Measurements from ENCODE around the gene NMNAT2. TPM values are rescaled to one million over a fixed set of nuclear protein-coding genes. Genes with fewer than 3 reads are reported as not detected.

The NMNAT2 gene
- total RNA-seq, 4 donors from 2014 or later, result 0.10 to 0.29 (median 0.26) TPM; not detected in 1

- in situ Hi-C loops (cut with MboI; ENCODE audit: low sequenced_read_pairs in 4 of 4) (loop anchor here in 2 of 4 donors (25.0 kb wide), 3 partner anchors 162 to 462 kb away; no protein-coding TSS in a partner anchor), intact Hi-C loops (cut with DNase I; ENCODE audit: low total_unique reads) (no loop called here)
- no peak for ATAC-seq
- Histone ChIP-seq H3K27me3 (no peaks in the 10 kb centered on the region), H3K4me3 (no peak overlapping the region), H3K9me3 (no peaks in the 10 kb centered on the region), H3K27ac (no peak overlapping the region), H3K36me3 (no peaks in the 10 kb centered on the region), H3K4me1 (no peaks in the 10 kb centered on the region)
- no peak for DNase-seq
- TF ChIP-seq CTCF (IDR thresholded peaks at IDR 0.05 in 4 of 5, conservative IDR thresholded peaks at IDR 0.05 in 1 of 5) (no peak), POLR2A (IDR thresholded peaks at IDR 0.05) (no peak)
These were observed 31.9 kb upstream of the NMNAT2 start for GRCh38 chr1:183450093-183450492.

GRCh38 chr1:183449223-183449770 lies 31.1 kb upstream of the NMNAT2 start:
- no peak for DNase-seq
- intact Hi-C loops (cut with DNase I; ENCODE audit: low total_unique reads) (no loop called here), in situ Hi-C loops (cut with MboI; ENCODE audit: low sequenced_read_pairs in 4 of 4) (no loop called here)
- H3K4me1 ChIP-seq, result no peaks in the 10 kb centered on the region
- ATAC-seq, result no peak
- H3K27ac ChIP-seq, result no peak overlapping the region
- TF ChIP-seq POLR2A (IDR thresholded peaks at IDR 0.05), result no peak
- no peak for TF ChIP-seq CTCF (IDR thresholded peaks at IDR 0.05 in 4 of 5, conservative IDR thresholded peaks at IDR 0.05 in 1 of 5)
- H3K4me3 ChIP-seq, result no peak overlapping the region
- no peaks in the 10 kb centered on the region for H3K36me3 ChIP-seq
- no peaks in the 10 kb centered on the region for H3K9me3 ChIP-seq
- H3K27me3 ChIP-seq, result no peaks in the 10 kb centered on the region

- in situ Hi-C loops (cut with MboI; ENCODE audit: low sequenced_read_pairs in 4 of 4), result no loop called here
- no peak overlapping the region for H3K4me3 ChIP-seq
- TF ChIP-seq CTCF (IDR thresholded peaks at IDR 0.05 in 4 of 5, conservative IDR thresholded peaks at IDR 0.05 in 1 of 5), result no peak
- no peak for TF ChIP-seq POLR2A (IDR thresholded peaks at IDR 0.05)
These were observed 26.1 kb upstream of the NMNAT2 start for GRCh38 chr1:183444243-183444642.

GRCh38 chr1:183443466-183443865 lies 25.3 kb upstream of the NMNAT2 start:
- no peaks in the 10 kb centered on the region for H3K9me3 ChIP-seq
- H3K36me3 ChIP-seq, result no peaks in the 10 kb centered on the region
- H3K4me3 ChIP-seq, result no peak overlapping the region
- ATAC-seq, result no peak
- intact Hi-C loops (cut with DNase I; ENCODE audit: low total_unique reads), result no loop called here
- no peak for TF ChIP-seq POLR2A (IDR thresholded peaks at IDR 0.05)
- TF ChIP-seq CTCF (IDR thresholded peaks at IDR 0.05 in 4 of 5, conservative IDR thresholded peaks at IDR 0.05 in 1 of 5), result no peak
- no peak overlapping the region for H3K27ac ChIP-seq
- no peaks in the 10 kb centered on the region for H3K4me1 ChIP-seq
- in situ Hi-C loops (cut with MboI; ENCODE audit: low sequenced_read_pairs in 4 of 4), result no loop called here
- H3K27me3 ChIP-seq, result no peaks in the 10 kb centered on the region
- no peak for DNase-seq

More at GRCh38 chr1:183444243-183444642, 26.1 kb upstream of the NMNAT2 start:
- no peak overlapping the region for H3K27ac ChIP-seq
- ATAC-seq, result no peak
- no peaks in the 10 kb centered on the region for H3K9me3 ChIP-seq
- H3K4me1 ChIP-seq, result no peaks in the 10 kb centered on the region
- intact Hi-C loops (cut with DNase I; ENCODE audit: low total_unique reads), result no loop called here
- DNase-seq, result no peak
- no peaks in the 10 kb centered on the region for H3K36me3 ChIP-seq
- no peaks in the 10 kb centered on the region for H3K27me3 ChIP-seq

GRCh38 chr1:183443011-183443410 lies 24.8 kb upstream of the NMNAT2 start:
- Histone ChIP-seq H3K4me1 (no peaks in the 10 kb centered on the region), H3K4me3 (no peak overlapping the region), H3K27me3 (no peaks in the 10 kb centered on the region), H3K9me3 (no peaks in the 10 kb centered on the region), H3K27ac (no peak overlapping the region), H3K36me3 (no peaks in the 10 kb centered on the region)
- in situ Hi-C loops (cut with MboI; ENCODE audit: low sequenced_read_pairs in 4 of 4) (no loop called here), intact Hi-C loops (cut with DNase I; ENCODE audit: low total_unique reads) (no loop called here)
- DNase-seq, result no peak
- ATAC-seq, result no peak
- TF ChIP-seq CTCF (IDR thresholded peaks at IDR 0.05 in 4 of 5, conservative IDR thresholded peaks at IDR 0.05 in 1 of 5) (no peak), POLR2A (IDR thresholded peaks at IDR 0.05) (no peak)
